H1 (cell line): ENCODE results near the gene PHF13. TPM values are rescaled to one million over a fixed set of nuclear protein-coding genes. Genes with fewer than 3 reads are reported as not detected.

Source experiments
- ATF3 ChIP-seq: IDR thresholded peaks from 2 replicates; pipeline ENCODE4 v1.6.1; 2011; ENCODE audit warnings: low read depth, mild to moderate bottlenecking, low read length; ENCODE audit not compliant: insufficient read depth
- BRCA1 ChIP-seq: IDR thresholded peaks from 2 replicates; pipeline ENCODE4 v1.6.1; 2012; ENCODE audit warnings: low read depth, low read length, improper control_type of control experiment
- GABPA ChIP-seq: IDR thresholded peaks from 2 replicates; pipeline ENCODE4 v1.6.1; 2011; ENCODE audit warnings: mild to moderate bottlenecking, low read length, moderate library complexity, borderline replicate concordance; ENCODE audit not compliant: insufficient read depth
- HDAC2 ChIP-seq, 2 experiments: fragments of 300-600 bp in 1 of 2; sonication (generic) in 1 of 2; IDR thresholded peaks; 2 replicates each; pipeline ENCODE4 v1.6.1; 2011 to 2012; ENCODE audit warnings: low read depth in 2 of 2, low read length in 2 of 2, mild to moderate bottlenecking in 2 of 2, moderate library complexity in 2 of 2, borderline replicate concordance in 1 of 2, inconsistent platforms in 1 of 2
- MAX ChIP-seq: IDR thresholded peaks from 2 replicates; pipeline ENCODE4 v1.6.1; 2012; ENCODE audit warnings: inconsistent platforms
- NRF1 ChIP-seq: IDR thresholded peaks from 2 replicates; pipeline ENCODE4 v1.6.1; 2011; ENCODE audit warnings: mild to moderate bottlenecking, low read depth, low read length, improper control_type of control experiment
- RAD21 ChIP-seq, 2 experiments: IDR thresholded peaks in 1 of 2; conservative IDR thresholded peaks in 1 of 2; 2 replicates each; pipeline ENCODE4 v1.6.1; 2011; ENCODE audit warnings: low read depth in 2 of 2, low read length in 2 of 2, improper control_type of control experiment in 1 of 2, inconsistent platforms in 1 of 2, mild to moderate bottlenecking in 1 of 2, moderate library complexity in 1 of 2
- RBBP5 ChIP-seq: IDR thresholded peaks from 2 replicates; pipeline ENCODE4 v1.7.1; 2012; ENCODE audit warnings: low read depth, mild to moderate bottlenecking, inconsistent platforms, low read length, moderate library complexity, borderline replicate concordance
- TAF7 ChIP-seq: optimal IDR thresholded peaks from 2 replicates; pipeline ENCODE3; 2011; ENCODE audit warnings: low read depth, mild to moderate bottlenecking, inconsistent platforms, low read length, moderate library complexity, borderline replicate concordance
- polyA plus RNA-seq, 7 experiments: library from polyadenylated mRNA; depleted of rRNA in 3 of 7; stranded (reverse) in 5 of 7; unstranded in 2 of 7; fragments of >200 nt in 5 of 7; fragments of 200-250 nt in 2 of 7; gene quantifications; 1 replicate in 5 of 7; 2 replicates in 1 of 7; 4 replicates in 1 of 7; pipeline versions ENCODE4 v1.2.1 to v1.2.3, GENCODE V29; 2011 to 2013; ENCODE audit warnings: missing spikeins in 2 of 7, mixed read lengths in 2 of 7
- total RNA-seq: library from RNA; stranded (reverse); fragmentation: NEBNext Ultra II Directional; extraction: Animal tissue kit (Norgen Biotek cat#: 25700); gene quantifications from 2 replicates; pipeline ENCODE4 v1.2.1, GENCODE V29; 2021

PHF13 gene
- total and polyA plus RNA-seq, 2 of the 8 experiments (the other 6 are each of a cell fraction or from before 2014, with no cell fraction given), result 11.7 to 39.6 TPM

GRCh38 chr1:6603915-6604558 is 9.5 kb upstream of the PHF13 start (continued):
- TF ChIP-seq NRF1 (no peak), BRCA1 (no peak), RBBP5 (no peak), MAX (peak; percentile 86), HDAC2 (IDR thresholded peaks at IDR 0.05; ENCODE audit: borderline replicate concordance in 1 of 2, low read depth in 2 of 2, low read length in 2 of 2) (no peak), RAD21 (IDR thresholded peaks at IDR 0.05 in 1 of 2, conservative IDR thresholded peaks at IDR 0.05 in 1 of 2; ENCODE audit: low read depth in 2 of 2, low read length in 2 of 2) (no peak), TAF7 (peak; percentile 47), ATF3 (no peak), GABPA (no peak)
